ENCODE measurements around the gene PLCB1. TPM values are rescaled to one million over a fixed set of nuclear protein-coding genes. Genes with fewer than 3 reads are reported as not detected.
"Not testable (repeated sequence)": the region's sequence is repeated elsewhere in the genome, so short reads cannot be mapped to it uniquely, and the experiment has no call there.

PLCB1 gene
- total RNA-seq, 1 donor: 13.4 TPM

- H4K20me1 ChIP-seq (ENCODE audit: insufficient read depth, low read length): no peaks in the 10 kb centered on the region
- no peak for TF ChIP-seq CTCF (IDR thresholded peaks at IDR 0.05; ENCODE audit: extremely low read depth, low read depth, low read length)
- H3K27ac ChIP-seq (ENCODE audit: low read depth, low read length): no peak overlapping the region
- peaks cover 3% of the 10 kb centered on the region for H3K4me1 ChIP-seq (ENCODE audit: insufficient read depth, low read length)
- H3K4me2 ChIP-seq (ENCODE audit: insufficient read depth, low read length): no peak overlapping the region
- no peaks in the 10 kb centered on the region for H3K36me3 ChIP-seq (ENCODE audit: insufficient read depth, low read length)
- H3K79me2 ChIP-seq (ENCODE audit: insufficient read depth, low read length): no peaks in the 10 kb centered on the region
- H2AFZ ChIP-seq (ENCODE audit: low read length): no peak overlapping the region
- no peak for DNase-seq (ENCODE audit: insufficient read length, low spot score, missing footprints)
- no peaks in the 10 kb centered on the region for H3K9me3 ChIP-seq (ENCODE audit: low read depth, low read length)
- H3K27me3 ChIP-seq (ENCODE audit: insufficient read depth, low read length): no peaks in the 10 kb centered on the region
- no peak overlapping the region for H3K4me3 ChIP-seq (ENCODE audit: insufficient read depth, low read length)
Observed at GRCh38 chr20:8342391-8342790, 210.3 kb downstream of the PLCB1 start.

GRCh38 chr20:8344106-8344505 lies 212.0 kb downstream of the PLCB1 start:
- Histone ChIP-seq H2AFZ (ENCODE audit: low read length) (no peak overlapping the region), H3K4me3 (ENCODE audit: insufficient read depth, low read length) (no peak overlapping the region), H3K27me3 (ENCODE audit: insufficient read depth, low read length) (no peaks in the 10 kb centered on the region), H4K20me1 (ENCODE audit: insufficient read depth, low read length) (no peaks in the 10 kb centered on the region), H3K27ac (ENCODE audit: low read depth, low read length) (no peak overlapping the region), H3K79me2 (ENCODE audit: insufficient read depth, low read length) (no peaks in the 10 kb centered on the region), H3K36me3 (ENCODE audit: insufficient read depth, low read length) (no peaks in the 10 kb centered on the region), H3K4me1 (ENCODE audit: insufficient read depth, low read length) (peaks cover 3% of the 10 kb centered on the region), H3K4me2 (ENCODE audit: insufficient read depth, low read length) (no peak overlapping the region), H3K9me3 (ENCODE audit: low read depth, low read length) (no peaks in the 10 kb centered on the region)
- DNase-seq (ENCODE audit: insufficient read length, low spot score, missing footprints): no peak
- TF ChIP-seq CTCF (IDR thresholded peaks at IDR 0.05; ENCODE audit: extremely low read depth, low read depth, low read length): no peak

- Histone ChIP-seq H3K4me2 (ENCODE audit: insufficient read depth, low read length) (no peak overlapping the region), H3K9me3 (ENCODE audit: low read depth, low read length) (no peaks in the 10 kb centered on the region), H3K36me3 (ENCODE audit: insufficient read depth, low read length) (no peaks in the 10 kb centered on the region), H3K4me3 (ENCODE audit: insufficient read depth, low read length) (no peak overlapping the region), H3K27ac (ENCODE audit: low read depth, low read length) (no peak overlapping the region), H3K27me3 (ENCODE audit: insufficient read depth, low read length) (no peaks in the 10 kb centered on the region), H3K4me1 (ENCODE audit: insufficient read depth, low read length) (peaks cover 3% of the 10 kb centered on the region), H2AFZ (ENCODE audit: low read length) (no peak overlapping the region), H3K79me2 (ENCODE audit: insufficient read depth, low read length) (no peaks in the 10 kb centered on the region), H4K20me1 (ENCODE audit: insufficient read depth, low read length) (no peaks in the 10 kb centered on the region)
- no peak for TF ChIP-seq CTCF (IDR thresholded peaks at IDR 0.05; ENCODE audit: extremely low read depth, low read depth, low read length)
- DNase-seq (ENCODE audit: insufficient read length, low spot score, missing footprints): no peak
Observed at GRCh38 chr20:8344631-8345030, 212.6 kb downstream of the PLCB1 start.

GRCh38 chr20:8346700-8347270 lies 214.7 kb downstream of the PLCB1 start:
- no peaks in the 10 kb centered on the region for H3K9me3 ChIP-seq (ENCODE audit: low read depth, low read length)
- no peak overlapping the region for H2AFZ ChIP-seq (ENCODE audit: low read length)
- no peak for TF ChIP-seq CTCF (IDR thresholded peaks at IDR 0.05; ENCODE audit: extremely low read depth, low read depth, low read length)
- no peak for DNase-seq (ENCODE audit: insufficient read length, low spot score, missing footprints)
- H3K36me3 ChIP-seq (ENCODE audit: insufficient read depth, low read length): no peaks in the 10 kb centered on the region
- no peak overlapping the region for H3K27ac ChIP-seq (ENCODE audit: low read depth, low read length)
- H4K20me1 ChIP-seq (ENCODE audit: insufficient read depth, low read length): no peaks in the 10 kb centered on the region
- peaks cover 3% of the 10 kb centered on the region for H3K4me1 ChIP-seq (ENCODE audit: insufficient read depth, low read length)
- H3K4me2 ChIP-seq (ENCODE audit: insufficient read depth, low read length): no peak overlapping the region
- H3K27me3 ChIP-seq (ENCODE audit: insufficient read depth, low read length): no peaks in the 10 kb centered on the region
- no peak overlapping the region for H3K4me3 ChIP-seq (ENCODE audit: insufficient read depth, low read length)
- no peaks in the 10 kb centered on the region for H3K79me2 ChIP-seq (ENCODE audit: insufficient read depth, low read length)

- DNase-seq (ENCODE audit: insufficient read length, low spot score, missing footprints); H3K27ac ChIP-seq (ENCODE audit: low read depth, low read length); H2AFZ ChIP-seq (ENCODE audit: low read length): not testable (repeated sequence)
Observed at GRCh38 chr20:8350225-8350624, 218.2 kb downstream of the PLCB1 start.

More at GRCh38 chr20:8350225-8350624, 218.2 kb downstream of the PLCB1 start:
- not testable (repeated sequence) for H3K4me3 ChIP-seq (ENCODE audit: insufficient read depth, low read length); H3K4me2 ChIP-seq (ENCODE audit: insufficient read depth, low read length); H3K27me3 ChIP-seq (ENCODE audit: insufficient read depth, low read length); H3K79me2 ChIP-seq (ENCODE audit: insufficient read depth, low read length); H3K4me1 ChIP-seq (ENCODE audit: insufficient read depth, low read length); H3K36me3 ChIP-seq (ENCODE audit: insufficient read depth, low read length); H3K9me3 ChIP-seq (ENCODE audit: low read depth, low read length); H4K20me1 ChIP-seq (ENCODE audit: insufficient read depth, low read length)
